Stimulated activated CD4-positive, alpha-beta T cell treated with anti-CD3 and anti-CD28 coated beads, Interleukin-15, amount 100 ng/mL, for 48 hours (primary cell): ENCODE measurements around the gene PRKRIP1.
A peak's percentile ranks its signal among the peaks of the same experiment; 100 is the strongest.
"Not testable (repeated sequence)": the region's sequence is repeated elsewhere in the genome, so short reads cannot be mapped to it uniquely, and the experiment has no call there.

Source experiments
- DNase-seq, 2 donors: peaks; one replicate each; pipeline ENCODE4 v3.0.0-alpha.2; 2020; ENCODE audit warnings: low read depth in 2 of 2

Gene PRKRIP1

DNA sequence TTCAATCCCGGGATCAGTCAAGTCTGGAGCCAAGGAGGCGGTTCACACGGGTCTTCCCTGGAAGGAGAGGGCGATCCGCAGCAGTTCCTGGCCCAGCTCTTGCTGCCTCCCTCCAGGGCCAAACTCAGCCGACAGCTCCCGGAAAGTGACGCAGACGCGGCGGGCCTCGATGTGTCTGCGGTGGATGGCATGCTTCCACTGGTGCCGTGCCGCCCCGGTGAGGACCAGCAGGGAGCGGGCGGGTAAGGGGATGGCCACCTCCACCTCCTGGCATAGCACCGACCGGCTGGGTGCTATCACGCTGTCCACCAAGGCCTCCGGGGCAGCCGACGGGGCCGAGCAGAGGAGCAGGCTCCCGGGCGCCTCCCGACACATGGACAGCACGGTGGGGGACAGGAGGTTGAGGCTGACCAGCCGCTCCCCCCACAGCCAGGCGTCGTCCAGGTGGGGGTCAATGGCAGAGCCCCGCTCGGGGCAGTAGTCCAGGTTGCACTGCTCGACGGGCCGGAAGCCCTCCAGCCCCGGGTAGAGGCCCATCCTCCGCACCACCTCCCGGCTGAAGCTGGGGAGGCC, 61.3 kb downstream of the PRKRIP1 start:
- no peak for DNase-seq

- no peak for DNase-seq
Observed at GRCh38 chr7:102459221-102459844, 63.2 kb downstream of the PRKRIP1 start.

DNA sequence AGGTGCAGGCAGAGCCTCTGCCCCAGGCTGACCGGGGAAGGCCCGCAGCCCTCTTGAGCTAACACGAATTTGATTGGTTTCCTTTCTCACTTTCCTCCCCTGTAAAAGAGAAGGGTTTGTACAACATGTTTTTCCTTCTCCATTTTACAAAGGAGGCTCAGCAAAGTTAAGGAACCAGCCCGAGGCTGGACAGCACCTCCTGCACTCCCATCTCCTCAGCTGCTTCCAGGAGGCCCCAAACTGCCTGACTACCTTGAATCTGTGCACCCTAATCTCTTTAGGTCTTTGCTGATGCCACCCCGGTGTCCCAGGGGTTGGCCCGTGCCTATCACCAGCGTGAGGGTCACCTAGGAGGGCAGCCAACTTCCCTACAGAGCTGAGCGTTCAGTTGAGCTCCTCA, 64.3 kb downstream of the PRKRIP1 start:
- no peak for DNase-seq

DNA sequence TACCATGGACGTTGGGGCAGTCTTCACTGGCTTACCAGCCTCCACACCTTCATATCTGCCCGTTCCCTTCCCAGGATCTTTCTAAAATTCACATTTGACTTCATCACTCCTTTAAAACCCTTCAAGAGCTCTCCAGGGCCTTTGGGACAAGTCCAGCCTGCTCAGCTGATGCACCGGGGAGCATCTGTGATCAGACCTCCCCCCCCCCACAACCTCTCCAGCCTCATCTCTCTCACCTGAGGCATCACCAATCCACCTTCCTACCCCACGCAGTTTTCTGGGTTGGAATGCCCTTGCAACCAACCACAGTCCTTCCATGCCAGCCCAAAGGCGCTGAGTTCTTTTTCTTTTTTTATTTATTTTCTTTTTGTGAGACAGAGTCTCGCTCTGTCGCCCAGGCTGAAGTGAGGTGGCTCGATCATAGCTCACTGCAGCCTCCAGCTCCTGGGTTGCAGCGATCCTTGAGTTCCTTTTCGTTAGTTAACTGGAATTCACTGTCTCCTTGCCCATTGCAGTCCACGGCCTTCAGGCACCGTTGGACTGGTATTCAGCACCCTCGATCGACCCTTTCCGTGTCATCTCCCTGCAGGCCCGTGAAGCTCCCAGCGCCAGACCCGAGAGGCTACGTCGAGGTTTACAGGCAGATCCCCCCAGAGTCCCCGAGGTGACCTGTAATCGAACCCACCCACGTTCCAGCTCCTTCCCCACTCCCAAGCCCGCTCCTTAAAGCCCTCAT, 67.8 kb downstream of the PRKRIP1 start:
- no peak for DNase-seq

GRCh38 chr7:102464577-102465280, 68.6 kb downstream of the PRKRIP1 start, which contains the start of the genes ALKBH4 and LRWD1:
ALKBH4 (minus strand) TSS chr7:102464863; CDS start chr7:102464836, 27 bp downstream.
LRWD1 (plus strand) TSS chr7:102464984; CDS start chr7:102465081, 97 bp downstream.
- DNase-seq = peak; percentile 94 to 96

DNA sequence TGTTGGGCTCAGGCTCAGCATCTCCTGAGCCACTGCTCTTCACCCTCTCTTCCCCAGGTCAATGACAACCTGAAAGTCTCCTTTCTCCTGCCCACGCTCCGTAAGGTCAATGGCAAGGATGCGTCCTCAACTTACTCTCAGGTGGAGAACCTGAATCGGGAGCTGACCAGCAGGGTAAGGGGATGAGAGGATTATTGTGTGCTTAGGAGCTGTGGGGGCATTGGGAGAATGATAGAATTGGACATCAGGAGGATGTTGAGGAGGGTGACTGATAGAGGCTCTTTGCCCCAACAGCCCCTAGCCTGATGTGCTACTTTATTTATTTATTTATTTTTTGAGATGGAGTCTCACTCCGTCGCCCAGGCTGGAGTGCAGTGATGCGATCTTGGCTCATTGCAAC, 69.9 kb downstream of the PRKRIP1 start:
- no peak for DNase-seq

DNA sequence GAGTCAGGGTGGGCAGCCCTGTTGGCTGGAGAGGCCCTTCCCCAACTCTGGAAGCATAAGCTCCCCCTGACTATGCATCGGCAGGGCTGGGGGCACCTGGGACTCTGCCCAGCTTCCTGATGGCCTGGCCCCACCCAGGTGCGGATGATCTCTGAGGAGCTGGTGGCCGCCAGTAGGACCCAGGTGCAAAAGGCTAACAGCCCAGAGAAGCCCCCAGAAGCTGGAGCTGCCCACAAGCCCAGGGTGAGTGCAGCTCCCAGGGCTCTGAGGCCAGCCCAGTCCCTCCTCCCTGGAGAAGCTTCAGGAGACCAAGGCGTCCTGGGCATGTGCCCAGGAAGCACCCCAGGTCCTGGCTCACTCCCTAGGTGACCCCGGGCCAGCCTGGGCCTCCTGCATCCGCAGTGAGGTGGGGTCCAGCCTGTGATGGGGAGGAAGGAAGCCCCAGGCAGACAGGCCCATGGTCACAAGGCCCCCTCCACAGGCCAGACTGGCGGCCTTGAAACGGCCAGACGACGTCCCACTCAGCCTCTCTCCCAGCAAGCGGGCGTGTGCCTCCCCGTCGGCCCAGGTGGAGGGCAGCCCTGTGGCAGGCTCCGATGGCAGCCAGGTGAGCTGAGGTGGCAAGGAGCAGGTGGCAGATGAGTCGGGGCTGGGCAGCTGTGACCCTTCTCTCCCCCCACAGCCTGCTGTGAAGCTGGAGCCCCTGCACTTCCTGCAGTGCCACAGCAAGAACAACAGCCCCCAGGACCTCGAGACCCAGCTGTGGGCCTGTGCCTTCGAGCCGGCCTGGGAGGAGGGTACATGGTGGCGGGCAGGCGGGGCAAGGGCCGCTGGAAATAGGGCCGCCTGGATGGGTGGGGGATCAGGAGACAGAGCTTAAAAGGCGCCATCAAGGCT, 71.7 kb downstream of the PRKRIP1 start:
- DNase-seq = no peak

DNA sequence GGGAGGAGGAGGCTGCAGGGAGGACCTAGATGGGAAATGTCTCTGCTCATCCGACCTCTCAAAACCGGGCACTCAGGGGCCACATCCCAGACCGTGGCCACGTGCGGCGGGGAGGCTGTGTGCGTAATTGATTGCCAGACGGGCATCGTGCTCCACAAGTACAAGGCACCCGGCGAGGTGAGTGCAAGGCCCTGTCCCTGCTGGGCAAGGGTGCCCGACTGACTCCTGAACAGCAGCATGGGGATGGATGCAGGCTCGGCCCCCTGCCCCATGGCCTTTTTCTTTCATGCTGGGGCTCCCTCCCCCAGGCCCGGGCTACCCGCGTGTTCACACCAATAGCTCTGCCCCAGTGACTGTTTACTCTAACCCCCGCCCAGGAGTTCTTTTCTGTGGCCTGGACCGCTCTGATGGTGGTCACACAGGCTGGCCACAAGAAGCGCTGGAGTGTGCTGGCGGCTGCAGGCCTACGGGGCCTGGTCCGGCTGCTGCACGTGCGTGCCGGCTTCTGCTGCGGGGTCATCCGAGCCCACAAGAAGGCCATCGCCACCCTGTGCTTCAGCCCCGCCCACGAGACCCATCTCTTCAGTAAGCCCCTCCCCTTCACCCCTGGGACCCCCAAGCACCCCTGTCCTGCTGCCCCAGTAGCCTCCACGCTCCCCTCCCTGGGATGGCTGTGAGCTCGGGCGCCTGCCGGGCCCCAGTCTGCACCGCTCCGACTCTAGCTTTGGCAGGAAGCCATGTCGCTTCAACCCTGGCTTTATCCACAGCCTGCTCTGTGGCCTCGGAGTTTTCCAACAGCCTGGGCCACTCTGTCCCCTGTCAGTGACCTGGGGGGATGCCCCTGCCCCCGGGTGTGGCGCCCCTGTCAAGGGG, 72.6 kb downstream of the PRKRIP1 start:
- DNase-seq = no peak

GRCh38 chr7:102469351-102469971, 73.3 kb downstream of the PRKRIP1 start:
- DNase-seq = no peak

DNA sequence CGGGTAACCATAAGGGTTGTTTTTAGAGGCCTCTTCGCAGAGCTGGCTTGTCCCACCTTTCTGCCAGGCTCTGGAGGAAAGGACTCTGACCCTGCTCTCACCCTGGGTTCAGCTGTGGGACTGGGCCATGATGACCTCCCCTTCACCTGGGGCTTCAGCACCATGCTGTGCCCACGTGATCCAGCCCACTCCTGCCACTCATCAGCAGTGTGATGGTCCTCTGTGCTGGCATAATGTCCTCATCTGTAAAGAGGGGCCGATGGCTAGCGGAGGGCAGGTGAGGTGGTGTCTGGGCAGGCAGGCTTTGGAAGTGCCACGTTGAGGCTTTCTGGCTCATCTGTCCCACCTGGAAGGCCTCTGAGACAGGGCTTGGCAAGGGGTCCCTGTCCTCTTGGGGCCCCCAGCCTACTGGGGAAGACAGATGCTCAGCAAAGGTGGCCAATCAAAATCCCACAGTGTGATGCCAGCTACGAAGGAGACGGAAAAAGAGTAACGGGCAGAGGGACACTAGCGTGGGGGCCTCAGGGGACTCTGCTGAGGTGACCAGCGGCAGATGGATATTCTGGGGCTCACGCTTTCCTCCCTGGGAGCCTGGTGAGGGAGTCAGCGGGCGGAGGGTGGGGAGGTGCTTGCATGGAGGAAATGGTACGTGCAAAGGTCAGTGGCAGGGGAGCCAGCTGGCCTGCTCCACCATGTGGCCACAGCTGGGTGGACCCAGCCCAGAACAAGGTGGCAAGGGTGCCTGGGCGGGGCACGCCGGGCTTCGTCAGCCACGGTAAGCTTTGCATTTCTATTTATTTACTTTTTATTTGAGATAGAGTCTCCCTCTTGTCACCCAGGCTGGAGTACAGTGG, 74.0 kb downstream of the PRKRIP1 start:
- no peak for DNase-seq

- no peak for DNase-seq
Observed at GRCh38 chr7:102471791-102472125, 75.6 kb downstream of the PRKRIP1 start.

GRCh38 chr7:102472126-102473041, 76.2 kb downstream of the PRKRIP1 start:
- DNase-seq = no peak

GRCh38 chr7:102473271-102473991, 77.3 kb downstream of the PRKRIP1 start:
- DNase-seq = no peak

GRCh38 chr7:102474116-102474515, 78.0 kb downstream of the PRKRIP1 start:
- not testable (repeated sequence) for DNase-seq

GRCh38 chr7:102474736-102475435, 78.7 kb downstream of the PRKRIP1 start:
- not testable (repeated sequence) for DNase-seq
